ENCODE measurements around the gene NFATC2.

The NFATC2 gene

DNA sequence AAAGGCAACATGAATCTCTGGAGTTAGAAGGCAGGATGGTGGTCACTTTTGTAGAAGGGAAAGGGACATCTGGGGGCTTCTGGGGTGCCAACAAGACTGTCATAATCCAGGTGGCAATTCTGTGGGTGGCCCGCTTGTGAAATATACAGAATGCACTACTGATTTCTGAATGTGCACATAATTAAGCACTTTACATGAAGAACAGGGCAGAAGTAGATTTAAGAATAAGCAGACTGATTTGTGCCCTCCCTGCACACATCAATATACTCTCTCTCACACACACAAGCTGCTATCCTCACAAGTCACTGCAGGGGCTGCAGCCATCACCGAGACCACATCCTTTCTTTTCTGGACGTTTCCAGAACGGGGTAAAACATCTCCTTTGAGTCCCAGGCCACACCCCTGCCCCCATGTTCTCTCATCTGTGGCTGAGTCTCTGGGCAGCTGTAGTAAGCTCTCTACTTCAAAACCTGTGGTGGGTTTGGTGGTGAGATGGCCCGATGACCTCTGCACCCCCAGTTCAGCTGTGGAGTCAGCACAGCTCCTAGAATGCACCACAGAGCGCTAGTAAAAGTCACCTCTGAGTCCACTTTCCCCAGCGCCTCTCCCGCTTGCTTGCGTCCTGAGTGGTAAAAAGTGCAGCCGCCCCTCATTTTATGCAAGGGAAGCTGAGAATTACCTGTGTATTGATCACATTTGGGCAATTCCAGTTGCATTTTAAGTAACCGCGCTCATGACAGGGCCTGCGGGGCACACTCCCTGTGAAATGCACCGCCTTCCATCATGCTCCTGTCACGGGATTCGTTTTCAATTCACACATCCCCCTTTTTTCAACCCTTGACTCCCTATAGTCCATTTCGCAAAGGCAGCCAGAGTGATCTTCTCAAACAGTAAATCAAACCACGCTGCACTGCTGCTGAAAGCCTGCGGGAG lies 115.5 kb downstream of the NFATC2 start:
- no peak overlapping the region for H3K4me3 Mint-ChIP-seq
- no peaks in the 10 kb centered on the region for H3K27me3 Mint-ChIP-seq (ENCODE audit: low read depth)
- H3K27ac Mint-ChIP-seq: peak overlapping the region; percentile 47
- peaks cover 40% of the 10 kb centered on the region for H3K4me1 Mint-ChIP-seq (ENCODE audit: low read depth)
- H3K9me3 Mint-ChIP-seq: no peaks in the 10 kb centered on the region
- no peak for DNase-seq (ENCODE audit: low spot score)
- H3K36me3 Mint-ChIP-seq (ENCODE audit: low read depth): peaks cover 54% of the 10 kb centered on the region

DNA sequence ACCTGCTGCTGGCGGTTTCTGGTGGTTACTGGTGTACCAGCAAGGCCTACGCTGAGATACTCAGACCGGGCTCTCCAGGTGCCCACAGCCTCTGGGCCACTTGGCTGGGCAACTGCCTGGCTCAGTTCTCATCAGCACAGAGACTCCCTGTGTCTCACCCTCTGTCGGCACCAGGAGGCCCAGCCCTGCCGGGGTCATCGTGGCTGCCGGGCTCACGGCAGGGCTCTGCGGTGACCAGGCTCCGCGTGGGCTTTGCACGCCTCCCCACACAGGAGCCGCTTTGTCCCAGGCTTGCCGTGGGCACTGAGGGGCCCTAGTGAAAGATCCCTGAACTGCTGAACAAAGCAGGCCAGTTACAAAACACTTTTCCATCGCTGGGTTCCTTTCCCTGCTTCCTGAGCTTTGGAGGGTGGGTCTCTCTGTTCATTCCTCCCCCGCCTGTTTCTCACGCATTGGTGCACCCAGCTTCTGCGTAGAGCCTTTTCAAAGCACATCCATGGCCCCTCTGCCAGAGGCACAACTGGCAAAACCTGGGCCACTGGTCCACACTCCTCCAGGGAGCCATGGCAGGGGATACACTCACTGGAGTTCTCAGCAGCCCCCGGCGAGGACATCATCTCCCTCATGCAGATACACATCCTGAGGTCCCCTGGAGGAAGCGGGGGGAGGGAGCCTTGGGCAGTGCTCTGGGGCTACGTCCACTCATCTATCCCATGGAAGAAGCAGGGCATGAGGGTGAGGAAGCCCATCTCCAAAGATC lies 117.0 kb downstream of the NFATC2 start:
- peaks cover 33% of the 10 kb centered on the region for H3K4me1 Mint-ChIP-seq (ENCODE audit: low read depth)

DNA sequence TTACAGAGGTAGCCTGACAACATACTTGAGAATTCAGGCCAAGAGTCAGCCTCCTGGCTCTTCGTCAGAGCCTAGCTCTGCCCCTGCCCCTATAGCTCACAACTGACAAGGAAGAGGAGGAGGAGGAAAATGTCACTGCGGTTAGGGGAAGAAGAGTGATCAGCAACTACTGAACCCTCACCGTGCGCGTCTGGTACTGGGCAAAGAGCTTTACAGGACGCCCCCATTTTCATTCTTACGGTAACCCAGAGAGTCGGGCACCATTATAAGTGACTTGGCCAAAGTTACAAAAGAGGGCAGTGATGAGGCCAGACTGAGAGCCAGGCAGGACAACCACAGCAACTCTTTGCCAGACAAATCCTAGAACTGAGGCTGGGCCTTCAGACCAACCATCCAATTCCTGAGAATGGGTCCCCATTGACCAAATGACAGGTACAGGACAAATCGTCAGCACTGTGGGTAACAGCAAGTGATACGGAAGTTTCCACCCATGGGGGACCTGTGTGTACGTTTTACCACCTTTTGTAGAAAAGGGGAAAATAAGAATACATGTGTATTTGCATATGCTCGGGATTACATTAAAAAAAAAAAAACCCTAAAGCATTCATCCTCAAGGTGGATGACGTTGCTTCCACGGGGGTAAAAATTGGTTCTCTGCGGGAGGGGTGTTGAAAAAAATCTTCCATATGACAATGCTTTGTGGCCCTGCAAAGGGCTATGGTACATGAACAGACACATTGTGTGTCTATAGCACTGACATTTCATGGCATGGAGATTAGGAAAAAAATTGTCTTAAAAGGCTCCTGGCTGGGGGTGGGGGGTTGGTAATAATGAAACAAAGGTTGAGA lies 118.0 kb downstream of the NFATC2 start:
- Mint-ChIP-seq H3K4me3 (peak overlapping the region; percentile 5), H3K27me3 (ENCODE audit: low read depth) (no peaks in the 10 kb centered on the region), H3K27ac (peak overlapping the region; percentile 56), H3K9me3 (no peaks in the 10 kb centered on the region), H3K36me3 (ENCODE audit: low read depth) (peaks cover 60% of the 10 kb centered on the region), H3K4me1 (ENCODE audit: low read depth) (peaks cover 43% of the 10 kb centered on the region)
- DNase-seq (ENCODE audit: low spot score): no peak

More for the DNA sequence above, 117.0 kb downstream of the NFATC2 start:
- Mint-ChIP-seq H3K27me3 (ENCODE audit: low read depth) (no peaks in the 10 kb centered on the region), H3K9me3 (no peaks in the 10 kb centered on the region), H3K36me3 (ENCODE audit: low read depth) (peaks cover 57% of the 10 kb centered on the region), H3K4me3 (no peak overlapping the region), H3K27ac (no peak overlapping the region)
- no peak for DNase-seq (ENCODE audit: low spot score)

DNA sequence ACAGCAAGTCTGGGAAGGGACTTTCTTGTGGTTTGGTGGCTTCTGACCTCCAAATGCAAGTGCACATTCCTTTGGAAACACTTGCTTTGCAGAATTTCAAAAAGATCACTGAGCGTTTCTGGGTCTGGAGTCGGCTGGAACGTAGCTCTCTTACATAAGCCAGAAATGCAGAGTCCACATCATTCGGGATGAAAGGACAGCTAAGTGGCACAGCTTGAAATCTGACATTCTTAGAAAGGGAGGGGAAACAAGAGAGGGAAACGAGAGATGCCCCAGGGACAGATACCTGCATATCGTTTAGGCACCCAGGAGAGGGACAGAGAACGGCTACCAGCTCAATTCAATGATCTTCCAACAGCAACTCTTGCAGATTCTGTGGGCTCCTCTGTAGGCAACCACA lies 118.7 kb downstream of the NFATC2 start:
- Mint-ChIP-seq H3K36me3 (ENCODE audit: low read depth) (peaks cover 59% of the 10 kb centered on the region), H3K27ac (peak overlapping the region; percentile 8)

DNA sequence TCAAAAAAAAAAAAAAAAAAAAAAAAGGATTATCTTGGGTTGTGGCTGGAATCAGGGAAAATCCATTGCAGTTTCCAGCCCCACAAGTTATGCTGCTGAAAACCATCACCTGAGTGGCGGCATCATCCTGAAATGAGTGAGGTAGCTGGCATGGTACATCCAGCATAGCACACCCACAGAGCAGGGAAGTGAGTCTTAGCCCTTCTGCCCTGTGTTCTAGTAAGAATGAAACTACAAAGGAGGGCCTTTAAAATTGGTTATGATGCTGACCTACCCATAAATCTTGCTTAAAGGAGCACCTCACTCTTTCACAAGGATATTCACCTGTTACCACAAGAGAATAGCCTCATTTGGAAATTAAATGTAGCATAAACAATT lies 119.2 kb downstream of the NFATC2 start:
- no peak overlapping the region for H3K4me3 Mint-ChIP-seq
- H3K36me3 Mint-ChIP-seq (ENCODE audit: low read depth): peaks cover 56% of the 10 kb centered on the region

More for the DNA sequence above, 118.7 kb downstream of the NFATC2 start:
- Mint-ChIP-seq H3K4me3 (no peak overlapping the region), H3K9me3 (no peaks in the 10 kb centered on the region), H3K4me1 (ENCODE audit: low read depth) (peaks cover 44% of the 10 kb centered on the region), H3K27me3 (ENCODE audit: low read depth) (no peaks in the 10 kb centered on the region)
- no peak for DNase-seq (ENCODE audit: low spot score)

DNA sequence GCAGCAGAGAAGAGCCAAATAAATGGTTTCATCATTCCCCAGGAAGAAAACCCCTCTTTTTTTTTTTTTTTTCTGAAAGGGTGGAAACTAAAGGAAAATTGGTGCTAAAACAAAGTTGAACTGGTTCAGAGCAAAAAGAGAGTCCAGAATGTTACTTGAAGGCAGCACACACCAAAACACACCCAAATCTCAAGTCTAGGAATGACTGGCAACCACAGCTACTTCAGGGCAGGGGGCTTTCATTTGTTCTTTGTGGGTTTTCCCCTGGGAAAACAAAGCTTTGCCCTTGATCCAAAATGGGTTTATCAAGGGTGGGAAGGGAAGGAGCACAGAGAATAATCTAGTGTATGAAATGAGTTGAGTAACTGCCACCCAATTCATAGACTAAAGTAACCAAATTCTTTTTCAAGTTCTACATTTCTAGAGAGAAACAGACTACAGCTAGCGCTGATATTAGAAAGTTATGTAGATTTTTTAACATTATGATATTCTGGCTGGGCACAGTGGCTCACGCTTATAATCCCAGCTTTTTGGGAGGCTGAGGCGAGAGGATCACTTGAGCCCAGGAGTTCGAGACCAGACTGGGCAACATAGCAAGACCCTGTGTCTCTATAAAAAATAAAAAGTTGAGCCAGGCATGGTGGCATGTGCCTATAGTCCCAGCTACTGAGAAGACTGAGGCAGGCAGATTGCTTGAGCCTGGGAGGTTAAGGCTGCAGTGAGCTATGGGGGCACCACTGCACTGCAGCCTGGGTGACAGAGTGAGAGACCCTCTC lies 119.8 kb downstream of the NFATC2 start:
- DNase-seq (ENCODE audit: low spot score): no peak
- Mint-ChIP-seq H3K27ac (peak overlapping the region; percentile 20), H3K27me3 (ENCODE audit: low read depth) (no peaks in the 10 kb centered on the region), H3K36me3 (ENCODE audit: low read depth) (peaks cover 57% of the 10 kb centered on the region), H3K4me1 (ENCODE audit: low read depth) (peaks cover 41% of the 10 kb centered on the region), H3K9me3 (no peaks in the 10 kb centered on the region), H3K4me3 (no peak overlapping the region)

More for the DNA sequence above, 119.2 kb downstream of the NFATC2 start:
- DNase-seq (ENCODE audit: low spot score): peak; percentile 29
- Mint-ChIP-seq H3K4me1 (ENCODE audit: low read depth) (peaks cover 44% of the 10 kb centered on the region), H3K27me3 (ENCODE audit: low read depth) (no peaks in the 10 kb centered on the region), H3K27ac (peak overlapping the region; percentile 8), H3K9me3 (no peaks in the 10 kb centered on the region)

DNA sequence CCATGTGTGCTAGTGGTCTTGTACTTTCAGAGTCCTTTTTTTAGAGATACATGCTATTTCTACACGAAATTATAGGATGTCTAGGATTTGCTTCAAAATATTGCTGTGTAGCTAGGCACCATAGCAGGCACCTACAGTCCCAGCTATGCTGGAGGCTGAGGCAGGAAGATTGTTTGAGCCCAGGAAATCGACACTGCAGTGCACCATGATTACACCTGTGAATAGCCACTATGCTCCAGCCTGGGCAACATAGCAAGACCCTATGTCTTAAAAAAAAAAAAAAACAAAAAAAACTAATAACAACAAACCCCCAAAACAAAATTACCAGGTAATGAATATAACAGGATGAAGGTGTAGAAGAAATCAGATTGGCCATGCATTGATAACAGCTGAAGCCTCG lies 121.7 kb downstream of the NFATC2 start:
- H3K27ac Mint-ChIP-seq: no peak overlapping the region
- peaks cover 44% of the 10 kb centered on the region for H3K4me1 Mint-ChIP-seq (ENCODE audit: low read depth)
- DNase-seq (ENCODE audit: low spot score): no peak
- no peaks in the 10 kb centered on the region for H3K9me3 Mint-ChIP-seq
- H3K4me3 Mint-ChIP-seq: no peak overlapping the region
- peaks cover 69% of the 10 kb centered on the region for H3K36me3 Mint-ChIP-seq (ENCODE audit: low read depth)
- no peaks in the 10 kb centered on the region for H3K27me3 Mint-ChIP-seq (ENCODE audit: low read depth)

DNA sequence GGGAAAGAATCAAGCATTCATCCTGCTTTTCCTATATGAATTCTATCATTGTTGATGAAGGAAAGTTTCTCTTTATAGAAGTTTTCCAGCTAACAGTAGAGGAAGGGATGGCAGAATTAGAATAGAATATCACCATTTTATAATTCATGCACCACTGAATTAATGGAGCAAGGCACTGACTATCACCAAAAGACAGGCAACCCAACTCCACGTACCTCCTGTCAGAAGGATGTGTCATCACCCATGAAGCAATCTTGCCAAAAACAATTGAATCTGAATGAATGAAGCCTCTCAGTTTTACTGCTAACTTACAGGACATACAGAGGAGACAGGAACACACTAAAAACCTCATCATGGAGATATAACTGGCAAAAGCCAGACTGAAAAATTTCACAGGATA lies 122.4 kb downstream of the NFATC2 start:
- Mint-ChIP-seq H3K4me3 (no peak overlapping the region), H3K27me3 (ENCODE audit: low read depth) (no peaks in the 10 kb centered on the region), H3K9me3 (no peaks in the 10 kb centered on the region), H3K4me1 (ENCODE audit: low read depth) (peaks cover 50% of the 10 kb centered on the region), H3K27ac (no peak overlapping the region), H3K36me3 (ENCODE audit: low read depth) (peaks cover 75% of the 10 kb centered on the region)
- no peak for DNase-seq (ENCODE audit: low spot score)

DNA sequence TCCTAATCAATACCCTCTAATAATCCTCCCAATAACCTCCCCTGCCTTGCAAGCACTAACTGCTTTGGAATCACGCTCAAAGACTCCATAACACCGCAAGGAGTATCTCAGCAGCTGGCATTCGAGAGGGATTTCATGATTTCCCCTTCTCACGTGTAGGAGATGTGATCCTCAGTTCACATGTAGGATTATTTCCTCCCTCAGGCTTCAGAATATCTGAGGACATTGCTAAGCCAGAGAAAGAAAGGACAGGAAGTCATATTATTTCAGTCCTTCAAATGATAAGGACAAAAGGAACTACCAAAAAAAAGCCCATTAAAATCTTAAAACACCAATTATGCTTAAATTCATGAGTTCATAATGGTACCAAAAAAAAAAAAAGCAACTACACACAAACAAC lies 122.9 kb downstream of the NFATC2 start:
- Mint-ChIP-seq H3K27me3 (ENCODE audit: low read depth) (no peaks in the 10 kb centered on the region), H3K9me3 (no peaks in the 10 kb centered on the region), H3K4me1 (ENCODE audit: low read depth) (peaks cover 46% of the 10 kb centered on the region), H3K36me3 (ENCODE audit: low read depth) (peaks cover 75% of the 10 kb centered on the region), H3K27ac (peak overlapping the region; percentile 10), H3K4me3 (no peak overlapping the region)
- DNase-seq (ENCODE audit: low spot score): no peak

DNA sequence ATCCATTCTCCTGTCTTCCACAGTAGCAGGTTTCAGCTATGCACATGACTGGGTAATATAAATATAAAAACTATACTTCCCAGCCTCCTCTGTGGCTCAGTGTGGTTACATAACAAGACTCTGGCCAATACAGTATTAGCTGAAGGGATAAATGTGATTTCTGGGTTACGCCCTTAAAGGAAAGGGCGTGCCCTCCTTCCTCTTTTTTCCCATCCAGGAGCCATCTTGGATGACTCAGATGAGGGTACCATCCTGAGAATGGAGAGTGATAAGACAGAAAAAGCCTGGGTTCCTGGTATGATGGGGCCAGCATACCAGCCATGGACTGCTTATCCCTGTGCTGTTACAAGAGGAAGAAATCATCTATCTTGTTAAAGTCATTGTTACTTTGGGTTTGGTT lies 123.3 kb downstream of the NFATC2 start:
- H3K27ac Mint-ChIP-seq: no peak overlapping the region
- H3K27me3 Mint-ChIP-seq (ENCODE audit: low read depth): no peaks in the 10 kb centered on the region
- H3K36me3 Mint-ChIP-seq (ENCODE audit: low read depth): peaks cover 72% of the 10 kb centered on the region
- no peak overlapping the region for H3K4me3 Mint-ChIP-seq
- H3K4me1 Mint-ChIP-seq (ENCODE audit: low read depth): peaks cover 45% of the 10 kb centered on the region
- H3K9me3 Mint-ChIP-seq: no peaks in the 10 kb centered on the region
- no peak for DNase-seq (ENCODE audit: low spot score)

DNA sequence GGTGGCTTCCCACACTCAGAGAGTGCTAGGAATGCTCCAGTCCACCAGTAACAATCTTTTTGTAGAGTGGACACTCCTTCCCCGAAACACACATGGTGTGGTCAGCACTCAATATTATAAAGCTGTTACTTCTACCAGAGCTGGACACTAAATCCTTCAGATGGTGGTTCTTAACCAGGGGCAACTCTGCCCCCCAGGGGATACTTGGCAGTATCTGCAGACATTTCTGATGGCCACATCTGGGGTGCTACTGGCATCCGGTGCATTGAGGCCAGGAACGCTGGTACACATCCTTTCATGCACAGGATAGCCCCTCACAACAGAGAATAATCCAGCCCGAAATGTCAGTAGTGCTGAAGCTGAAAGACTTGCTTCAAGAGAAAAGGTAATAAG lies 124.4 kb downstream of the NFATC2 start:
- no peak overlapping the region for H3K4me3 Mint-ChIP-seq

DNA sequence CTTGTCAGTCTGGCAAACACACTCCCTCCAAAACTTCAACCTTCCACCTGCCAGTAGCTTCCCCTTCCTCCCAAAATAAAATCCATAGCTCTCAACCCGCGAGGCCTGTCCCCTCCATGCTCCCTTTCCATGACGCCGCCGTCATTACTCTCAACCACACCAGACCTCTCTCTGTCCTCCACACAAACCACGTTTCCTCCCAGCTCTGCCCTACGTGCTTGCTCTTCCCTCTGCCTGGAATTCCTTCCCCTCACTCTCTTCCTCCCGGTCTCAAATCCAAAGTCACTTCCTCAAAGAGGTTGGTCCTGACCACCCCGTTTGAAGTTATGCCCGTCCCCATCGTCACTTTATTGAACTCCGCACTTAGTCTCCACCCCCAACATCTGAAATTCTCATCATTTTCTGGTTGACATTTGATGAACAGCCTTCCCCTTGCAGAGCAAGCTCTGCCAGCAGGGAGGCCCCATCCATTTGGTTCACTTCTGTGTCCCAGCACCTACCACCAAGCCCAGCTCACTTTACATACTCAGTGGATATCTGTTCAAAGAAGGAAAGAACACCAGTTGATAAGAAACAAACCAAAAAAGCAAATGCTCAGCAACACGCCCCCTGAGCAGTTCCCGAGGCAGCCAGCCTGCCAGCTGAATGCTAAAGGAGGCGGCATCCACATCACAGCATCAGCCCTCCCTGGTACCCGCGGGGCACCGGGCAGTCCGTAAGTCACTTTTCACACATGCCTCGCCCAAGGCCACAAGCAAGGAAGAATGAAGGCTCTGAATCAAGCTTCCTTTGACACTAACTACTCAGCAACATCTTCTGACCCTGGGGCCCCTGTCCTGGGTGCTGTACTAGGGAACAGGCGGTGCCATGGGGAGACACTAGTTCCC lies 125.0 kb downstream of the NFATC2 start:
- no peaks in the 10 kb centered on the region for H3K9me3 Mint-ChIP-seq
- H3K4me3 Mint-ChIP-seq: no peak overlapping the region
- H3K27me3 Mint-ChIP-seq (ENCODE audit: low read depth): no peaks in the 10 kb centered on the region
- peak overlapping the region; percentile 81 for H3K27ac Mint-ChIP-seq
- no peak for DNase-seq (ENCODE audit: low spot score)
- peaks cover 73% of the 10 kb centered on the region for H3K36me3 Mint-ChIP-seq (ENCODE audit: low read depth)
- peaks cover 44% of the 10 kb centered on the region for H3K4me1 Mint-ChIP-seq (ENCODE audit: low read depth)

More for the DNA sequence above, 124.4 kb downstream of the NFATC2 start:
- H3K27ac Mint-ChIP-seq: no peak overlapping the region
- DNase-seq (ENCODE audit: low spot score): no peak
- H3K36me3 Mint-ChIP-seq (ENCODE audit: low read depth): peaks cover 72% of the 10 kb centered on the region
- H3K27me3 Mint-ChIP-seq (ENCODE audit: low read depth): no peaks in the 10 kb centered on the region
- peaks cover 39% of the 10 kb centered on the region for H3K4me1 Mint-ChIP-seq (ENCODE audit: low read depth)
- H3K9me3 Mint-ChIP-seq: no peaks in the 10 kb centered on the region
